GM23338 (cell line): ENCODE results near the gene COMMD10. TPM values are rescaled to one million over a fixed set of nuclear protein-coding genes. Genes with fewer than 3 reads are reported as not detected.

ENCODE experiments used
- ATAC-seq: fragments of 200-7000 bp; cut with Tn5 transposase; 3 replicates; pipeline ENCODE4 v1.9.1; 2020
- DNase-seq: peaks from one replicate; pipeline ENCODE4 v3.0.0-alpha.2; 2015; ENCODE audit warnings: low spot score
- H2AFZ ChIP-seq: fragments of 200-600 bp; sonication (generic); 2 replicates; pipeline ENCODE4 v1.8.0; 2016; ENCODE audit warnings: antibody characterized with exemption, mild to moderate bottlenecking, moderate library complexity
- H3F3A ChIP-seq: fragments of 200-600 bp; sonication (generic); replicated peaks from 2 replicates; pipeline ENCODE4 v1.8.0; 2017; ENCODE audit warnings: antibody characterized with exemption, mixed run types, low read depth
- H3K27ac ChIP-seq: fragments of 200-600 bp; sonication (generic); 2 replicates; pipeline ENCODE4 v1.6.1; 2016; ENCODE audit warnings: low read depth
- H3K27me3 ChIP-seq: fragments of 200-600 bp; sonication (generic); 2 replicates; pipeline ENCODE4 v1.8.0; 2016; ENCODE audit warnings: mild to moderate bottlenecking, mixed run types, moderate library complexity; ENCODE audit not compliant: insufficient read depth
- H3K36me3 ChIP-seq: fragments of 200-600 bp; sonication (generic); 2 replicates; pipeline ENCODE4 v1.8.0; 2016; ENCODE audit warnings: mild to moderate bottlenecking; ENCODE audit not compliant: insufficient read depth
- H3K4me1 ChIP-seq: fragments of 200-600 bp; sonication (generic); 2 replicates; pipeline ENCODE4 v1.8.0; 2016; ENCODE audit warnings: mild to moderate bottlenecking, moderate library complexity; ENCODE audit not compliant: insufficient read depth
- H3K4me2 ChIP-seq: fragments of 200-600 bp; sonication (generic); 2 replicates; pipeline ENCODE4 v1.7.1; 2017; ENCODE audit warnings: mixed run types
- H3K4me3 ChIP-seq: fragments of 200-600 bp; sonication (generic); 2 replicates; pipeline ENCODE4 v1.6.1; 2016; ENCODE audit warnings: mixed run types
- H3K79me2 ChIP-seq: fragments of 200-600 bp; sonication (generic); replicated peaks from 2 replicates; pipeline ENCODE4 v1.8.0; 2017; ENCODE audit warnings: mild to moderate bottlenecking; ENCODE audit not compliant: insufficient read depth
- H3K9me2 ChIP-seq: fragments of 200-600 bp; sonication (generic); 2 replicates; pipeline ENCODE4 v1.8.0; 2017; ENCODE audit not compliant: insufficient read depth
- H4K20me1 ChIP-seq: fragments of 200-600 bp; sonication (generic); replicated peaks from 2 replicates; pipeline ENCODE4 v1.8.0; 2017; ENCODE audit warnings: mild to moderate bottlenecking; ENCODE audit not compliant: insufficient read depth
- H3K27ac Mint-ChIP-seq: 2 replicates; pipeline ENCODE4 v1.8.0; 2020; ENCODE audit warnings: inconsistent platforms, mild to moderate bottlenecking, moderate library complexity, mixed read lengths
- H3K27me3 Mint-ChIP-seq: 3 replicates; pipeline ENCODE4 v1.8.0; 2022; ENCODE audit warnings: low read depth, mild to moderate bottlenecking, moderate library complexity, mixed read lengths, inconsistent platforms; ENCODE audit not compliant: insufficient read depth, poor library complexity
- H3K36me3 Mint-ChIP-seq: 3 replicates; pipeline ENCODE4 v1.8.0; 2021; ENCODE audit warnings: low read depth, mild to moderate bottlenecking, inconsistent platforms, moderate library complexity, mixed read lengths
- H3K4me1 Mint-ChIP-seq: 3 replicates; pipeline ENCODE4 v1.8.0; 2020; ENCODE audit warnings: mild to moderate bottlenecking, inconsistent platforms, mixed read lengths
- H3K4me3 Mint-ChIP-seq: 3 replicates; pipeline ENCODE4 v1.8.0; 2021; ENCODE audit warnings: moderate library complexity, mild to moderate bottlenecking, inconsistent platforms, mixed read lengths
- H3K9me3 Mint-ChIP-seq: 3 replicates; pipeline ENCODE4 v1.8.0; 2020; ENCODE audit warnings: moderate library complexity, mild to moderate bottlenecking, inconsistent platforms, mixed read lengths
- CTCF ChIP-seq, 2 experiments: fragments of 200-600 bp in 1 of 2; sonication (generic) in 1 of 2; conservative IDR thresholded peaks; 2 replicates each; pipeline versions ENCODE4 v1.5.1 to v1.6.1; 2016 to 2017; ENCODE audit warnings: antibody characterized with exemption in 2 of 2, low read depth in 2 of 2, mild to moderate bottlenecking in 2 of 2, moderate library complexity in 1 of 2
- EZH2 ChIP-seq: fragments of 200-600 bp; sonication (generic); IDR thresholded peaks from one replicate; pipeline ENCODE4 v1.8.0; 2017; ENCODE audit warnings: antibody characterized with exemption, mild to moderate bottlenecking, low read depth; ENCODE audit not compliant: unreplicated experiment
- JUNB ChIP-seq: IDR thresholded peaks from one replicate; pipeline ENCODE4 v1.6.1; 2016; ENCODE audit warnings: antibody characterized with exemption; ENCODE audit not compliant: unreplicated experiment
- POLR2AphosphoS5 ChIP-seq: IDR thresholded peaks from 2 replicates; pipeline ENCODE4 v1.6.1; 2016; ENCODE audit warnings: antibody characterized with exemption, low read depth
- REST ChIP-seq: IDR thresholded peaks from one replicate; pipeline ENCODE4 v1.6.1; 2018; ENCODE audit warnings: antibody characterized with exemption; ENCODE audit not compliant: unreplicated experiment
- STAT1 ChIP-seq: IDR thresholded peaks from one replicate; pipeline ENCODE4 v1.6.1; 2016; ENCODE audit warnings: antibody characterized with exemption; ENCODE audit not compliant: unreplicated experiment
- ZNF114 ChIP-seq: fragments of 250-450 bp; sonication (Bioruptor Pico); IDR thresholded peaks from 2 replicates; pipeline ENCODE4 v1.5.0; 2020; ENCODE audit warnings: mild to moderate bottlenecking, moderate library complexity
- ZNF331 ChIP-seq: fragments of 250-450 bp; sonication (Bioruptor Pico); IDR thresholded peaks from 2 replicates; pipeline ENCODE4 v1.5.0; 2020; ENCODE audit warnings: low read depth, mild to moderate bottlenecking, moderate library complexity
- ZNF462 ChIP-seq: fragments of 250-450 bp; sonication (Bioruptor Pico); IDR thresholded peaks from 2 replicates; pipeline ENCODE4 v1.5.0; 2020; ENCODE audit warnings: mild to moderate bottlenecking, moderate library complexity
- polyA plus RNA-seq: library from polyadenylated mRNA; unstranded; fragments of >200 nt; fragmentation: Nextera tagmentation; extraction: Ambion mirVana; gene quantifications from 2 replicates; pipeline ENCODE4 v1.2.1, GENCODE V29; 2016
- total RNA-seq: library from RNA; depleted of rRNA; stranded (reverse); fragments of >200 nt; shearing (Covaris generic); gene quantifications from 2 replicates; pipeline ENCODE4 v1.2.3, GENCODE V29; 2014

Gene COMMD10
- total and polyA plus RNA-seq, 2 experiments from 2014 or later, result 58.5 to 84.0 TPM

- TF ChIP-seq REST, result no peak
- no peak for TF ChIP-seq POLR2AphosphoS5
- no peak for TF ChIP-seq JUNB
- no peak for TF ChIP-seq ZNF114
These were observed 39.0 kb upstream of the COMMD10 start (continued) for GRCh38 chr5:116045821-116046220.

- no peak for TF ChIP-seq STAT1
- no peak for TF ChIP-seq EZH2
- TF ChIP-seq ZNF331 (CRISPR knock-in tag), result no peak
- no peak for TF ChIP-seq JUNB
- no peak for TF ChIP-seq ZNF462
- TF ChIP-seq REST, result no peak
- TF ChIP-seq POLR2AphosphoS5, result no peak
- TF ChIP-seq CTCF (conservative IDR thresholded peaks at IDR 0.05; ENCODE audit: low read depth in 2 of 2), result no peak
- no peaks in the 10 kb centered on the region for H3F3A ChIP-seq
- H3K36me3 ChIP-seq, result no peaks in the 10 kb centered on the region
- H3K36me3 Mint-ChIP-seq, result no peaks in the 10 kb centered on the region
- no peak overlapping the region for H3K27ac ChIP-seq
- H4K20me1 ChIP-seq, result no peaks in the 10 kb centered on the region
- no peaks in the 10 kb centered on the region for H3K9me2 ChIP-seq
- no peak overlapping the region for H3K4me3 Mint-ChIP-seq
- no peaks in the 10 kb centered on the region for H3K79me2 ChIP-seq
- H3K4me2 ChIP-seq, result no peak overlapping the region
- H3K9me3 Mint-ChIP-seq, result no peaks in the 10 kb centered on the region
- H3K27me3 Mint-ChIP-seq, result no peaks in the 10 kb centered on the region
- no peak overlapping the region for H3K4me3 ChIP-seq
- H3K27me3 ChIP-seq, result no peaks in the 10 kb centered on the region
- H3K27ac Mint-ChIP-seq, result no peak overlapping the region
- H2AFZ ChIP-seq, result no peak overlapping the region
- DNase-seq (no peak), ATAC-seq (no peak)
- no peaks in the 10 kb centered on the region for H3K4me1 ChIP-seq
- H3K4me1 Mint-ChIP-seq, result peaks cover 2% of the 10 kb centered on the region; the same call in 1 of the 3 replicates
These were observed 38.6 kb upstream of the COMMD10 start for GRCh38 chr5:116046261-116046660.
